Measurements from ENCODE around the gene CNTNAP4.

The CNTNAP4 gene

DNA sequence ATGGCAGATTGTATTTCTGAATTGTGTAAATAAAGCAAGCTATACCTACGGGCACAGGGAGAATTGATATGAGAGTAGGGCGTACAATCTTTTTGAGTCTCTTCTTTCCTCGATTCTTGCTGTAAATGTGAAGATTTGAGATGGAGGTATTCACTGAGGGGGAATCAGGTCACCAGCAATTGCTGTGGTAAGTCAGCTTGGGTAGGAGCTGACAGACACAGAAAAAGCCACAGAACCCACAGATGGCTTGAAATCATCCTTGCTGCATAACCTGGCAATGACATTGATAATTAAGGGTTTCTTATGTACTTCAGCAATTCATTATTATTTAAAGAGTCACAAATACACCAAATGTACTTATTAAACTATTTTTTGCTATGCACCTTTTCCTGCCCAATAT is 164.2 kb downstream of the CNTNAP4 start:
- no peaks in the 10 kb centered on the region for H3K27me3 ChIP-seq (ENCODE audit: insufficient read depth, insufficient read length)
- H3K36me3 ChIP-seq (ENCODE audit: insufficient read depth, insufficient read length, low read length), result no peaks in the 10 kb centered on the region
- H3K9ac ChIP-seq (ENCODE audit: insufficient read length, low read depth), result no peak overlapping the region
- H3K4me1 ChIP-seq (ENCODE audit: insufficient read depth, insufficient read length), result no peaks in the 10 kb centered on the region
- H3K9me3 ChIP-seq (ENCODE audit: insufficient read depth, low read length), result no peaks in the 10 kb centered on the region
- no peak for DNase-seq (ENCODE audit: low read depth, low spot score)
- no peak for TF ChIP-seq YY1 (IDR thresholded peaks at IDR 0.05; ENCODE audit: insufficient read depth, insufficient read length)
- TF ChIP-seq ZNF274 (IDR thresholded peaks at IDR 0.05; ENCODE audit: low read depth, low read length), result no peak
- TF ChIP-seq SUZ12 (IDR thresholded peaks at IDR 0.05; ENCODE audit: extremely low read depth, insufficient read depth, insufficient read length), result no peak
- H3K4me3 ChIP-seq (ENCODE audit: insufficient read length, low read depth), result no peak overlapping the region

DNA sequence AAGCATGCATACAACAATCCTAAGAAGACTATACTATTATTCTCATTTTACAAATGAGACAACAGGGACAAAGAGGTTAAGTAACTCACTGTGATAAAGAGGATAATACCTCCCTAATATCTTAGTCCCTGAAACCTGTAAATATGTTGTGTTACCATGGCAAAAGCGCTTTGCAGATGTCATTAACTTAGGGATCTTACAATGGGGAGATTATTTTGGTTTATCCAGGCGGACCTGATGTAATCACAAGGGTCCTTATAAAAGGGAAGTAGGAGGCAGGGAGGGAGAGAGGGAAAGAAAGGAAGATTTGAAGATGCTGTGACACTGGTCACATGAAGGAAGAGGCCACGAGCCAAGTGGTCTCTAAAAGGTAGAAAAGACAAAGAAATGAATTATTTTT is 164.7 kb downstream of the CNTNAP4 start:
- Histone ChIP-seq H3K4me1 (ENCODE audit: insufficient read depth, insufficient read length) (no peaks in the 10 kb centered on the region), H3K36me3 (ENCODE audit: insufficient read depth, insufficient read length, low read length) (no peaks in the 10 kb centered on the region), H3K9me3 (ENCODE audit: insufficient read depth, low read length) (no peaks in the 10 kb centered on the region), H3K9ac (ENCODE audit: insufficient read length, low read depth) (no peak overlapping the region), H3K27me3 (ENCODE audit: insufficient read depth, insufficient read length) (no peaks in the 10 kb centered on the region), H3K4me3 (ENCODE audit: insufficient read length, low read depth) (no peak overlapping the region)
- DNase-seq (ENCODE audit: low read depth, low spot score), result no peak
- no peak for TF ChIP-seq YY1 (IDR thresholded peaks at IDR 0.05; ENCODE audit: insufficient read depth, insufficient read length)
- no peak for TF ChIP-seq SUZ12 (IDR thresholded peaks at IDR 0.05; ENCODE audit: extremely low read depth, insufficient read depth, insufficient read length)
- no peak for TF ChIP-seq ZNF274 (IDR thresholded peaks at IDR 0.05; ENCODE audit: low read depth, low read length)

- H3K4me3 ChIP-seq (ENCODE audit: insufficient read length, low read depth), result no peak overlapping the region
- no peaks in the 10 kb centered on the region for H3K27me3 ChIP-seq (ENCODE audit: insufficient read depth, insufficient read length)
- no peak overlapping the region for H3K9ac ChIP-seq (ENCODE audit: insufficient read length, low read depth)
- no peaks in the 10 kb centered on the region for H3K36me3 ChIP-seq (ENCODE audit: insufficient read depth, insufficient read length, low read length)
- TF ChIP-seq YY1 (IDR thresholded peaks at IDR 0.05; ENCODE audit: insufficient read depth, insufficient read length), result no peak
- H3K9me3 ChIP-seq (ENCODE audit: insufficient read depth, low read length), result no peaks in the 10 kb centered on the region
- no peaks in the 10 kb centered on the region for H3K4me1 ChIP-seq (ENCODE audit: insufficient read depth, insufficient read length)
- DNase-seq (ENCODE audit: low read depth, low spot score), result no peak
Measured at GRCh38 chr16:76443973-76444372, 166.8 kb downstream of the CNTNAP4 start.

- Histone ChIP-seq H3K27me3 (ENCODE audit: insufficient read depth, insufficient read length) (no peaks in the 10 kb centered on the region), H3K36me3 (ENCODE audit: insufficient read depth, insufficient read length, low read length) (no peaks in the 10 kb centered on the region), H3K9ac (ENCODE audit: insufficient read length, low read depth) (no peak overlapping the region), H3K4me1 (ENCODE audit: insufficient read depth, insufficient read length) (no peaks in the 10 kb centered on the region), H3K9me3 (ENCODE audit: insufficient read depth, low read length) (no peaks in the 10 kb centered on the region), H3K4me3 (ENCODE audit: insufficient read length, low read depth) (no peak overlapping the region)
- no peak for DNase-seq (ENCODE audit: low read depth, low spot score)
- no peak for TF ChIP-seq YY1 (IDR thresholded peaks at IDR 0.05; ENCODE audit: insufficient read depth, insufficient read length)
- no peak for TF ChIP-seq SUZ12 (IDR thresholded peaks at IDR 0.05; ENCODE audit: extremely low read depth, insufficient read depth, insufficient read length)
- TF ChIP-seq ZNF274 (IDR thresholded peaks at IDR 0.05; ENCODE audit: low read depth, low read length), result no peak
Measured at GRCh38 chr16:76444832-76445231, 167.6 kb downstream of the CNTNAP4 start.

DNA sequence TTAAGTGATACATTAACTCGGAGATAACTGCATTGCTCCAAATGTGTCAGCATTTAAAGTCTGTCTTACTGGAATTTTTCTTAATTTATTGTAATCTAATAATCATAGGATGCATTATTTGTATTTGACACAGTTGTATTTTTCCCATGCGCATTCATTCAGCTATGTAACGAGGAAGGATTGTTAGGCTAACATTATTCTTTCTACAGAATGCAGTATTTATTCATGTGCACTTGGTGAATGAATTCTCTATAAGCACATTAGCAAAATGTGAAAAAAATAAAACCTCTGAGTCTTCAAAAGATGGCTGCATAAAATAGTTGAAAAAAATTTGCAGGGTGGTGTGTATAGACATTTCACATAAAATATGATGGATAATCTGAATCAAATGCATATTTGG is 168.6 kb downstream of the CNTNAP4 start:
- Histone ChIP-seq H3K9ac (ENCODE audit: insufficient read length, low read depth) (no peak overlapping the region), H3K36me3 (ENCODE audit: insufficient read depth, insufficient read length, low read length) (no peaks in the 10 kb centered on the region), H3K27me3 (ENCODE audit: insufficient read depth, insufficient read length) (no peaks in the 10 kb centered on the region), H3K4me3 (ENCODE audit: insufficient read length, low read depth) (no peak overlapping the region), H3K4me1 (ENCODE audit: insufficient read depth, insufficient read length) (no peaks in the 10 kb centered on the region), H3K9me3 (ENCODE audit: insufficient read depth, low read length) (no peaks in the 10 kb centered on the region)
- no peak for TF ChIP-seq ZNF274 (IDR thresholded peaks at IDR 0.05; ENCODE audit: low read depth, low read length)
- TF ChIP-seq SUZ12 (IDR thresholded peaks at IDR 0.05; ENCODE audit: extremely low read depth, insufficient read depth, insufficient read length), result no peak
- TF ChIP-seq YY1 (IDR thresholded peaks at IDR 0.05; ENCODE audit: insufficient read depth, insufficient read length), result no peak
- no peak for DNase-seq (ENCODE audit: low read depth, low spot score)

DNA sequence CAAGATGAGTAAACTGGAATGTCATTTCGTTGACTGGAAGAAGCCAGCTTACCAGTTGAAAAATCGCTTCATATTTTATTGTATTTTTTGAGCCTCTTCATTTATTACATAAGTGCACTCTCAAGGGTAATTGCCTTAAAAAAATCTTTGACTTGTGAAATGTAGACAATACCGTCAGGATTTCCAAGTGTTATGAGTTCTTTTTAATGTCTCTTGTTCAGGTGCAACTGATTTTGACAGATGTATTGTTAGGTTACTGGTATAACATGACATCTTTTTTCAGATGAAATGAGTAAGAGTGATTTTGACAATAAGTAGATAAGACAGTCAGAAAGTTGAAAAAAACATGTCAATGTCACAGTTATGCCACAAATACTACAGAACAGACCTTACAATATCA is 169.1 kb downstream of the CNTNAP4 start:
- no peak for DNase-seq (ENCODE audit: low read depth, low spot score)
- no peaks in the 10 kb centered on the region for H3K9me3 ChIP-seq (ENCODE audit: insufficient read depth, low read length)
- H3K4me1 ChIP-seq (ENCODE audit: insufficient read depth, insufficient read length), result no peaks in the 10 kb centered on the region
- no peak overlapping the region for H3K9ac ChIP-seq (ENCODE audit: insufficient read length, low read depth)
- no peaks in the 10 kb centered on the region for H3K27me3 ChIP-seq (ENCODE audit: insufficient read depth, insufficient read length)
- H3K4me3 ChIP-seq (ENCODE audit: insufficient read length, low read depth), result no peak overlapping the region
- no peaks in the 10 kb centered on the region for H3K36me3 ChIP-seq (ENCODE audit: insufficient read depth, insufficient read length, low read length)
- no peak for TF ChIP-seq SUZ12 (IDR thresholded peaks at IDR 0.05; ENCODE audit: extremely low read depth, insufficient read depth, insufficient read length)
- no peak for TF ChIP-seq YY1 (IDR thresholded peaks at IDR 0.05; ENCODE audit: insufficient read depth, insufficient read length)
- no peak for TF ChIP-seq ZNF274 (IDR thresholded peaks at IDR 0.05; ENCODE audit: low read depth, low read length)

- no peaks in the 10 kb centered on the region for H3K9me3 ChIP-seq (ENCODE audit: insufficient read depth, low read length)
- TF ChIP-seq SUZ12 (IDR thresholded peaks at IDR 0.05; ENCODE audit: extremely low read depth, insufficient read depth, insufficient read length), result no peak
- no peak for TF ChIP-seq YY1 (IDR thresholded peaks at IDR 0.05; ENCODE audit: insufficient read depth, insufficient read length)
- TF ChIP-seq ZNF274 (IDR thresholded peaks at IDR 0.05; ENCODE audit: low read depth, low read length), result no peak
- no peaks in the 10 kb centered on the region for H3K27me3 ChIP-seq (ENCODE audit: insufficient read depth, insufficient read length)
- H3K9ac ChIP-seq (ENCODE audit: insufficient read length, low read depth), result no peak overlapping the region
- H3K36me3 ChIP-seq (ENCODE audit: insufficient read depth, insufficient read length, low read length), result no peaks in the 10 kb centered on the region
- DNase-seq (ENCODE audit: low read depth, low spot score), result no peak
- no peaks in the 10 kb centered on the region for H3K4me1 ChIP-seq (ENCODE audit: insufficient read depth, insufficient read length)
- H3K4me3 ChIP-seq (ENCODE audit: insufficient read length, low read depth), result no peak overlapping the region
Measured at GRCh38 chr16:76450890-76451289, 173.7 kb downstream of the CNTNAP4 start.

DNA sequence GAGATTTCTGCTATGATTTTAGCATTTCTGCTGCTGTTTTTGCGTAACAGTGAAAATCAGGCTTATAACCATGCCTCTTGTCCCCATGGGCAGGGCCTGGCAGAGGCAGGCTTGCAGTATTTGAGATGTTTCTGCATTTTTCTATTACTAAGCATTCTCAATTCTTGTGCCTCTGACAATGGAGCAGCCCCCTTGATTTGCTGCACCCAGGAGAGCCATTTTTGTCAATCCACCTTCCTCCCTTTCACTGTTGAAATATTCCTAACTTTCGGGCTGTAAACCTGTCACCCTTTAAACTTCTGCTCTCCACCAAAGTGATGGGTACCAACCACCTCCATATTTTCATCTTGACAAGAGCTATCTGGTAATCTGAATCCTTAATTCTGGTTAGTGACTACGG is 178.1 kb downstream of the CNTNAP4 start:
- H3K9ac ChIP-seq (ENCODE audit: insufficient read length, low read depth), result no peak overlapping the region
- DNase-seq (ENCODE audit: low read depth, low spot score), result no peak
- H3K4me3 ChIP-seq (ENCODE audit: insufficient read length, low read depth), result no peak overlapping the region
- H3K9me3 ChIP-seq (ENCODE audit: insufficient read depth, low read length), result no peaks in the 10 kb centered on the region
- H3K36me3 ChIP-seq (ENCODE audit: insufficient read depth, insufficient read length, low read length), result no peaks in the 10 kb centered on the region
- no peak for TF ChIP-seq ZNF274 (IDR thresholded peaks at IDR 0.05; ENCODE audit: low read depth, low read length)
- no peak for TF ChIP-seq YY1 (IDR thresholded peaks at IDR 0.05; ENCODE audit: insufficient read depth, insufficient read length)
- TF ChIP-seq SUZ12 (IDR thresholded peaks at IDR 0.05; ENCODE audit: extremely low read depth, insufficient read depth, insufficient read length), result no peak
- H3K4me1 ChIP-seq (ENCODE audit: insufficient read depth, insufficient read length), result no peaks in the 10 kb centered on the region
- no peaks in the 10 kb centered on the region for H3K27me3 ChIP-seq (ENCODE audit: insufficient read depth, insufficient read length)

Measured in NT2/D1 (cell line).